KBM-7 (cell line): Measurements from ENCODE around the gene IGFLR1.

Experiments
- DNase-seq: peaks from one replicate; pipeline ENCODE4 v3.0.0-alpha.2; 2015
- in situ Hi-C: fragments of 300-500 bp; cut with MboI; formaldehyde crosslinking; loops from 2 replicates; pipeline ENCODE4 v1.14.3; 2020; ENCODE audit warnings: low sequenced_read_pairs, low pct_unique_long_range_greater_than_20kb, mixed read lengths

Gene IGFLR1

DNA sequence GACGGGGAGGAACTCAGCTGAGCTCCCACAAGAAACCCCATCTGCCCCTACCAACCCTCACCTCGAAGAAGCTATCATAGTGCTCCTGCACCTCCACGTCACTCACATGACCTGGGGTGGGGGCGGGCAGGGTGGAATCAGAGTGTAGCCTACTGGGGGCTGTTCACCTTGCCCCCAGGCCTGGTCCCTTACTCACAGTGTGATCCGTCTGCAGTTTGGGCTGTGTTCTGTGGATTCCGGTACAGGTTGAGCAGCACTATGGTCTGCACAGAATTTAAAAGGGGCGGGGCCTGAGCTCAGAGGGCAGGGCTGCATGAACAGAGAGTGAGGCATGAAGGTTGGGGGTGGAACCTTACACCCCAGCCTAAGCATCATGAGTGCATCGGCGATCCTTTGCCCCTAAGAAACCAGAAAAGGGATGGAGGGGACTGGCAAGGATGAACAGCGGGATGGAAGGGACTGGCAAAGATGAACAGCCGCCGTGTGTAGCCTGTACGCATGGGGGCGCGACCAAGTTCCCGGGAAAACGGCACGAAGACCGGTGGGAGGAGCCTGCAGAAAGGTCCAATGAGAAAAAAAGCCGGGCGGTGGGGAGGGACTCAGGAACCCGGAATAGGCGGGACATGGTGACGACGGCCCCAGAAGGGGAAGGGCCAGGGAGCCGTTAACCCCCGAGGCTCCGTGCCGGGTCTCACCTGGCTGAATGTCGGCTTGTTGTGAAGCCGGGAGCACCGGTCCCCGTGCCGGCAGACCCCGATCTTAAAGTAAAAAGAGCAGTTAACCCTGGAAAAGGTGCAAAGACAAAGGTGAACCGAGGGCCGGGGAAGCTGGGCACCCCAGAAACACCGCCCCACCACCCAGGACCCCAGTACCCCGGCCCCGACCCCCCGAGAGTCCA, 2.4 kb upstream of the IGFLR1 start:
- peak; percentile 97 for DNase-seq
- in situ Hi-C loops: no loop called here

- in situ Hi-C loops: no loop called here
- DNase-seq: no peak
These were observed 1.6 kb upstream of the IGFLR1 start for GRCh38 chr19:35743640-35744429.

DNA sequence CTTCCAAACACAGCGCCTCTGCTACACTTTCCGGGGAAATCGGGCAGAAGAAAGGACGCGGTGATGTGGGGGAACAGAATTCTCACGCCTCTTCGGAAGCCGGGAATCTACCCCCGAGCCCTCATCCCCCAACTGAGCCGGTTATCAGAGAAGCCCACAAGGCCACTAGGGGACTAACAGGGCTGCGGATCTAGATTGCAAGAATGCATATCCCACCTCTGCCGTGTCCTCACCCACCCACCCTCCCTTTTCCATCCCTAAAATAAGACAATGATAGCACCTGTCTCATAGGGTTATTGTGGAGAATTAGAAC, 1.1 kb downstream of the IGFLR1 start:
- in situ Hi-C loops: no loop called here
- no peak for DNase-seq

- in situ Hi-C loops: no loop called here
- peak; percentile 98 for DNase-seq
These were observed 1.6 kb downstream of the IGFLR1 start for GRCh38 chr19:35740423-35741202.

DNA sequence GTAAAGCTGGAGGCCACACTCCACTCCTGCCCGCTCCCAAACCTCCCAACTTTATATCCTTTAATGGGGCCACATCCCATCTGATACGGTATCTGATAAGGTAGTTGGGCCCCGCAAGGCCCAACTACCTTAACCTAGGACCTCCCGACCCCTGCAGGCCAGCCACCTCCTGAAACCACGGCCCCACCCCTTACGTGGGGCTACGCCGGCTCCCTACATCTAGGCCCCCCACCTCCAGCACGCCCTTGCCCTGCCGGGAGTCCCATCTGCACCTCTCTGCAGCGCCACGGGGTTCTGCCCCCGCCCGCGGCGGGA, 2.2 kb downstream of the IGFLR1 start:
- DNase-seq: no peak
- in situ Hi-C loops: no loop called here

DNA sequence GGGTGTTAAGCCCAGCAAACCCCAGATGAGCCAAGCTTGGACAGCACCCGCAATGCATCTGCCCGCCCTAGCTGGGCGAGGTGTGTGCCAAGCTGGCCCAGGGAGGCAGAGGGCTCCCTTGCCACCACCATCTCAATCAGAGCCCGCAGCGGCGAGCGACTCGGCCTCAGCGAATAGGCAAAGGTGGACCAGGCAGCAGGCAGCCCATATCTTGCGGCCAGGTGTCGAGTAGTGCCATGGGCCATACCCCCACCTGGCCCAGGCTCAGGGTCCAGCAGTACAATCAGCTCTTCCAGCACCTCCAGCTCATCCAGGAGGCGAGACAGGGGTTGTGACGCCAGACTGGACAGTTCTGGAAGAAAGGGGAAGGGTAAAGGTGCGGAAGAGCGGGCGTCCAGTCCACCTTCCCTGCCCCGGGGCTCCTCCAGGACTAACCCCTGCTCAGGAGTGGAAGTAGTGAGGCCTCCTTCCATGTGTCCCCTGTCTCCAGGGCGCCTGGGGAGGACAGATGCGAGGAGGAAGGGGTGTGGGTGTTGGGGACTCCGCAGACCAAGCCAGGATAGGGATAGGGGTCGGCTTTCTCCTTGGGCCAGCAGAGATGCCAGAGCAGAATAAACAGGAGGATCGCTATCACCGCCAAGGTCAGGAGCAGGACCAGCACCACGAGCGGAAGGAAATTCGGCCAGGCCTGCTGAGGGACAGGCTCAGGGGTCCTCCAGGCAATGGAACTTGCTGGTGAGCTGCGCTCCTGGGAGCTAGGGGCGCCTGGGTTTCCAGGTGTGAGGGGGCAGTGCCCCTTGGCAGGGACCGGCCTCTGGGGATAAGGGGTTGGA, 2.8 kb downstream of the IGFLR1 start:
- in situ Hi-C loops: no loop called here
- DNase-seq: no peak

GRCh38 chr19:35738887-35739229, 3.4 kb downstream of the IGFLR1 start:
- in situ Hi-C loops: no loop called here
- no peak for DNase-seq

- no peak for DNase-seq
These were observed 4.0 kb downstream of the IGFLR1 start for GRCh38 chr19:35738021-35738886.

GRCh38 chr19:35736913-35737886, 5.1 kb downstream of the IGFLR1 start:
- in situ Hi-C loops: no loop called here

More at GRCh38 chr19:35738021-35738886, 4.0 kb downstream of the IGFLR1 start:
- in situ Hi-C loops: no loop called here

DNA sequence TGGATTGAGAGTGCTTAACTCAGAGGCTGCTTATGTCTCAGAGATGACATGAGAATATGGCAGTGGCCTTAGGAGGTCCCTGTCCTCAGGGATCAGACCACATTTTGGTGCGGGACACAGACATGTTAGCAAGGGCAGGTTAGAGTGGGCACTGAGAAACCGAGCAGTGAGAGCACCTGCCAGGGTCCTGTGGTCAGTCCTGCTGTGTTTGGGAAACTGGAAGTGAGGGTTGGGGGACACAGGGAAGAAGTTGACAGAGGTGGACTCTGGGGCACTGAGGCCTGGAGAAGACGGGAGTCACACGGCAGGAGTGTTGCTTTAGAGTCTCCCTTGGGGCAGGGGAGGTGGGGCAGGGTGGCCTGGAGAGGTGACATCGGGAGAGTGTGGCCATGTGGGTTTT, 7.4 kb downstream of the IGFLR1 start:
- no peak for DNase-seq
- in situ Hi-C loops: no loop called here

More at GRCh38 chr19:35736913-35737886, 5.1 kb downstream of the IGFLR1 start:
- no peak for DNase-seq

DNA sequence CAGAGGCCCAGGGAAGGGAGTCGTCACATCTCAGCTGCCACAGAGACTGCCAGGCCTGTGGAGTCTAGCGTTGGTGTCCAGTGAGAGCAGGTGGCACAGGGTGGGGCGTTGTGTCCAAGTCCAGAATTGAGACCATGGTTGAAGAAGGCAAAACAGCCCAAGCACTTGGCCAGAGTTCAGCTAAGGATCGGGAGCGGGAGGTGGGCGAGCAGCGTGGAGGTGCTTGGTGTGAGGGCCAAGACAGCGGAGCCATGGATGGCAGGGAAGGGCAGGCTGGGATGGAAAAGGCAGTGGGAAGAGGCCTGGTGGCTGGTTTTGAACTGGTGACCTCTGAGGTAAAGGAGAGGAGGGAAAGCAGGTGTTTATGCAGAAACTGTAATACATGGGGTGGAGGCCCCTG, 8.0 kb downstream of the IGFLR1 start:
- in situ Hi-C loops: no loop called here
- no peak for DNase-seq

GRCh38 chr19:35733180-35734125, 8.8 kb downstream of the IGFLR1 start:
- in situ Hi-C loops: no loop called here
- DNase-seq: no peak

GRCh38 chr19:35732540-35733179, 9.6 kb downstream of the IGFLR1 start:
- in situ Hi-C loops: no loop called here
- no peak for DNase-seq

DNA sequence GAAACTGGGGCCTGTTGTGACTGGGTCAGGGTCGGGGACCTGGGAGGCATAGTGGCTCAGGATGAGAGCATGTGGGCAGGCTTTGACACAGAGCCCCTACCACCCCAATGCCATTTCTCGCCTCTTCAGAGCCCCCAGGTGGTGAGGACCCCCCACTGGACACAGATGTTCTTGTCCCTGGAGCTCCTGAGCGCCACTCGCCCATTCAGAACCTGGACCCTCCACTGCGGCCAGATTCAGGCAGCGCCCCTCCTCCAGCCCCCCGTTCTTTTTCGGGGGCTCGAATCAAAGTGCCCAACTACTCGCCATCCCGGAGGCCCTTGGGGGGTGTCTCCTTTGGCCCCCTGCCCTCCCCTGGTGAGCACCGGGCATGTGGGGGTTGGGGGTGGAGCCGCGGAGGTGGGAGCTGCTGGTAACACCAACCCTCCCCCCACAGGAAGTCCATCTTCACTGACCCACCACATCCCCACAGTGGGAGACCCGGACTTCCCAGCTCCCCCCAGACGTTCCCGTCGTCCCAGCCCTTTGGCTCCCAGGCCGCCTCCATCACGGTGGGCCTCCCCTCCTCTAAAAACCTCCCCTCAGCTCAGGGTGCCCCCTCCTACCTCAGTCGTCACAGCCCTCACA, 10.4 kb downstream of the IGFLR1 start:
- no peak for DNase-seq
- in situ Hi-C loops: no loop called here

GRCh38 chr19:35731353-35731752, 10.9 kb downstream of the IGFLR1 start:
- no peak for DNase-seq
- in situ Hi-C loops: no loop called here
